Choroid plexus epithelial cell (primary cell): ENCODE measurements around the gene ESYT2.
"Not testable (repeated sequence)": the region's sequence is repeated elsewhere in the genome, so short reads cannot be mapped to it uniquely, and the experiment has no call there.

Source experiments
- DNase-seq: peaks from one replicate; pipeline ENCODE4 v3.0.0-alpha.2; 2010; ENCODE audit warnings: low read depth
- H3K4me3 ChIP-seq: 2 replicates; pipeline ENCODE4 v1.5.1; 2011; ENCODE audit warnings: low read depth, mild to moderate bottlenecking, control low read depth, low read length, moderate library complexity
- CTCF ChIP-seq: conservative IDR thresholded peaks from 2 replicates; pipeline ENCODE4 v1.5.1; 2011; ENCODE audit warnings: low read depth, mild to moderate bottlenecking, control low read depth, inconsistent platforms, low read length, moderate library complexity

ESYT2 gene

DNA sequence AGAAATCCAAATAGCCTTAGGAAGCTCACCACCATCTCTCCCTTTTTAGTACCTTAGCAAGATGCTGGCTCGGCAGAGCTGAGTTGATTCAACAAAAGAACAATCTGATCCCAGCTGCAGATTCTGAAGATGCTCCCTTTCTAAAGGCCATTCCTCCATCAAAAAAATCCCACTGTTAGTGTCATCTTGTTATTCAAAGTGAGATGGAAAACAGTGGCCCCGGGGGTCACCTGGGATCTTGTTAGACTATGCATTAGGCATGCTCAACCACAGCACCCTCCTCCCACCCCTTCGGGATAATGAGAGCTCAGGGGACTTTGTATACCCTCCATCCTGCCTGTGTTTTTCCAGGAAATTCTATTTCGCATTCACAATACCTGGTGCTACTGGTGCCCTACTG lies 127.1 kb downstream of the ESYT2 start:
- TF ChIP-seq CTCF = no peak

DNA sequence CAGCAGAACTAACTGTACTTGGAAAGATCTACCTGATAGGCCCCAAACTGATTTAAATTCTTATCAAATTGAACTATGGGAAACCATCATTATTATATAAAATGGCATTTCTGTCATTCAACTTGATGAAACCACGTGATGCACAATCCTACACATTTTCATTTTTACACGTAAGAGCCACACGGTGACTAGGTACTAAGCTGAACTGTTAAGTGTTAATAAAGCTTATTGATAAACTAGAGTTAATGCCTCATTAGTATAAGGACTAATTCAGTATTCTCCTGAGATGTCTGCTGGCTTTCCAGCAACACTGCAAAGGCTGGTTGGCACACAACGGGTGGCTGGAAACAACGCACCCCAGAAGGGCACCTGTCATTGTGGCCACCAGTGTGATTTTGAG lies 129.3 kb downstream of the ESYT2 start:
- DNase-seq = no peak
- no peak overlapping the region for H3K4me3 ChIP-seq
- no peak for TF ChIP-seq CTCF

More for the DNA sequence above, 127.1 kb downstream of the ESYT2 start:
- no peak overlapping the region for H3K4me3 ChIP-seq
- no peak for DNase-seq

- TF ChIP-seq CTCF = no peak
- no peak for DNase-seq
- H3K4me3 ChIP-seq = no peak overlapping the region
These were observed 130.0 kb downstream of the ESYT2 start for GRCh38 chr7:158699341-158699740.

- TF ChIP-seq CTCF = no peak
- H3K4me3 ChIP-seq = no peak overlapping the region
- no peak for DNase-seq
These were observed 130.6 kb downstream of the ESYT2 start for GRCh38 chr7:158698657-158699195.

- not testable (repeated sequence) for H3K4me3 ChIP-seq, DNase-seq
These were observed 131.7 kb downstream of the ESYT2 start for GRCh38 chr7:158697597-158697996.

DNA sequence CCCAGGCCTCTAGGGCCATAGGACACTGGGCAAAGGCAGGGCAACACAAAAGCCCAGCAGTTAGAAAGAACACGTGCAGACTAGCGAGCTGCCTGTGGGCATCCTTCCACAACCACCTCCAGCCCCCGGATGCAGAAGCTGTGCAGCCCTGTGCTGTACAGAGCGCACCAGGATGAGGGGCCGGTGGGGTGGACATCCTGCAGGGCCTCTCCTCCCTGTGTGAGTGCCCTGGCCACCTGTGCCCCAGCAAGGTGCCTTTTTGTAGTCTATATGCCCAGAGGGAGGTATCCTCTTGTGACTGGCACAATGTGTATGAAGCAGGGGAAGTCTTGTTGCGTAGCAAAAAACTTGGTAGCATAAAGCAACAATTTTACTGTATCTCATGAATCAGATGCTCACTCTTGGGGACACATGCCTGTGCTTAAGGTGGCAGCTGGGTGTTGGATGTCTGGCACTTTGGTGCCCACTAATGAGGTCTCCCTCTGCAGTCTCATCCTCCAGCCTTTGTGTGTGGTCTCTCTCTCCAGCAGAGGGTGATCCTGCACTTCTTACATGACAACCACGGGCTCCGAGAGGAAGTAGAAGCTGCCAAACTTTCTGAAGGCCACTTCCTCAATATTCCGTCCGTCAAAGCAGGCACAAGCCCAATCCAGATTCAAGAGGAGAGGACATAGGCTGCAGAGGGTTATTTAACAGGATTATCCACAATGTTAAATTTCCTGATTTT lies 133.4 kb downstream of the ESYT2 start:
- H3K4me3 ChIP-seq = no peak overlapping the region
- DNase-seq = peak; percentile 92

DNA sequence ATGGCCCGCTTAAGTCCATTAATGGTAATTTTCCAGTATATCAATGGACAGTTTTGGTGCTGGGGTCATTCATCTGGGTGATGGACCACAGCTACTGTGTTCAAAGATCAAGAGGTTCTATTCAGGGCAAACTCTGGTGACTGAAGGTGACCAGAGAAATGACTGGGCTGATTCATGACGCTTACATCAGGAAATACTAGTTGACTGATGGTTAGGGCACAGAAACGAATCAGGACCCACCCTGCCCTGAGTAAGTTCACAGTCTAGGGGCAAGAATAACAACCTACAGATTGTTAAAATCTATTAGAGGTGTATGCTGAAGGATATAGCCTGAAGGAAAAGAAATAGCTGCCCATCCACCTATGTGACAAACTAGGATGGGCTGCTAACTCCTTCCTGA lies 134.3 kb downstream of the ESYT2 start:
- TF ChIP-seq CTCF = no peak
- DNase-seq = no peak

More for the DNA sequence above, 133.4 kb downstream of the ESYT2 start:
- peak; percentile 86 for TF ChIP-seq CTCF

More for the DNA sequence above, 134.3 kb downstream of the ESYT2 start:
- no peak overlapping the region for H3K4me3 ChIP-seq
